ENCODE data around the gene PACSIN2.
A peak's percentile ranks its signal among the peaks of the same experiment; 100 is the strongest.

DNA sequence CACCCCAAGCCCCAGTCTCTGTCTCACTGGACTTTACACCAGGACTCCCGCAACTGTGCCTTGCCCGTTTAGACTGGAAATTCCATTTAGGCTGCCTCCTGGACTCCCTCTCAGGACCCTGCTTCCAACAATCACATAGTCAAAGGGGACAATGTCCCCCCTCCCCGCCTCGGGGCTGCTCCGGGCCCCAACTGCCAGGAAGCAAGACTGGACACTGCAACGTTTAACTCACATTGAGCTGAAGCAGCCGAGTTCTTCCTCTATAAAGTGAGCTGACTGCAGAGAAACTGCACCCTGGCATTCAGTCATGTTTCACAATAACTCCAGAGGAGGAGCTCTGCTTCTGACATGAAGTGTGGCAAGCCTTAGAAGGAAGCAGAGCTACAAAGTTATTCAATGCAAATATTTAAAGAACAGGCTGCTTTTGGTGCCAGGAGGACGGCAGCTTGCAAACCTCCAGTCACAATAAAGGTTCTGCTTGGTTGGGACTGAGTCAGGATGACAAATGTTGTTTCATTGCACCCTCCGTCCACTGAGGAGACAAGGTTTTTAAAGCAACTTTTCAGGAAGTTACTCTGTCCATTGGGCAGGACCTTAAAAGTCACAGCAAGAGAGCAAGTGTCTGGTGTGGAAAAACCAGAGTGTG, 19.9 kb downstream of the PACSIN2 start:
- TF ChIP-seq, protein P1, sequence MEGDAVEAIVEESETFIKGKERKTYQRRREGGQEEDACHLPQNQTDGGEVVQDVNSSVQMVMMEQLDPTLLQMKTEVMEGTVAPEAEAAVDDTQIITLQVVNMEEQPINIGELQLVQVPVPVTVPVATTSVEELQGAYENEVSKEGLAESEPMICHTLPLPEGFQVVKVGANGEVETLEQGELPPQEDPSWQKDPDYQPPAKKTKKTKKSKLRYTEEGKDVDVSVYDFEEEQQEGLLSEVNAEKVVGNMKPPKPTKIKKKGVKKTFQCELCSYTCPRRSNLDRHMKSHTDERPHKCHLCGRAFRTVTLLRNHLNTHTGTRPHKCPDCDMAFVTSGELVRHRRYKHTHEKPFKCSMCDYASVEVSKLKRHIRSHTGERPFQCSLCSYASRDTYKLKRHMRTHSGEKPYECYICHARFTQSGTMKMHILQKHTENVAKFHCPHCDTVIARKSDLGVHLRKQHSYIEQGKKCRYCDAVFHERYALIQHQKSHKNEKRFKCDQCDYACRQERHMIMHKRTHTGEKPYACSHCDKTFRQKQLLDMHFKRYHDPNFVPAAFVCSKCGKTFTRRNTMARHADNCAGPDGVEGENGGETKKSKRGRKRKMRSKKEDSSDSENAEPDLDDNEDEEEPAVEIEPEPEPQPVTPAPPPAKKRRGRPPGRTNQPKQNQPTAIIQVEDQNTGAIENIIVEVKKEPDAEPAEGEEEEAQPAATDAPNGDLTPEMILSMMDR (IDR thresholded peaks at IDR 0.05): no peak
- peak in 2 of 4 donors; percentile 58 to 65 for TF ChIP-seq POLR2A (IDR thresholded peaks at IDR 0.05)

Measured in esophagus squamous epithelium (tissue), 4 donors.